ENCODE measurements around the gene ABCD4.
"Not testable (repeated sequence)": the region's sequence is repeated elsewhere in the genome, so short reads cannot be mapped to it uniquely, and the experiment has no call there.

GRCh38 chr14:74329950-74330552 lies 27.3 kb upstream of the ABCD4 start:
- not testable (repeated sequence) for TF ChIP-seq CTCF, POLR2A (IDR thresholded peaks at IDR 0.05)

Measured in thyroid gland (tissue), 4 donors.